ENCODE results near the gene RAET1L.
"Not testable (repeated sequence)": the region's sequence is repeated elsewhere in the genome, so short reads cannot be mapped to it uniquely, and the experiment has no call there.

RAET1L gene

GRCh38 chr6:149990212-149990660 is 35.1 kb downstream of the RAET1L start:
- DNase-seq = no peak

- DNase-seq = no peak
Observed at GRCh38 chr6:149988550-149989346, 36.6 kb downstream of the RAET1L start.

- no peak for DNase-seq
Observed at GRCh38 chr6:149987602-149988107, 37.7 kb downstream of the RAET1L start.

- DNase-seq = no peak
Observed at GRCh38 chr6:149985481-149985937, 39.8 kb downstream of the RAET1L start.

- DNase-seq = no peak
Observed at GRCh38 chr6:149984773-149985172, 40.6 kb downstream of the RAET1L start.

GRCh38 chr6:149983145-149983544 is 42.2 kb downstream of the RAET1L start:
- no peak for DNase-seq

GRCh38 chr6:149979293-149979692 is 46.0 kb downstream of the RAET1L start:
- no peak for DNase-seq

GRCh38 chr6:149978610-149979009 is 46.7 kb downstream of the RAET1L start:
- no peak for DNase-seq

GRCh38 chr6:149977221-149977620 is 48.1 kb downstream of the RAET1L start:
- DNase-seq = no peak

- no peak for DNase-seq
Observed at GRCh38 chr6:149975400-149975799, 49.9 kb downstream of the RAET1L start.

- DNase-seq = no peak
Observed at GRCh38 chr6:149974825-149975224, 50.5 kb downstream of the RAET1L start.

GRCh38 chr6:149974394-149974793 is 50.9 kb downstream of the RAET1L start:
- not testable (repeated sequence) for DNase-seq

- DNase-seq = no peak
Observed at GRCh38 chr6:149969635-149970034, 55.7 kb downstream of the RAET1L start.

- not testable (repeated sequence) for DNase-seq
Observed at GRCh38 chr6:149968909-149969308, 56.4 kb downstream of the RAET1L start.

Data from fibroblast of skin of right biceps (primary cell).